GM12875 (cell line): ENCODE measurements around the gene MAPT.

Source experiments
- H3K4me3 ChIP-seq: one replicate; pipeline ENCODE4 v1.5.1; 2011; ENCODE audit warnings: low read depth, low read length, control low read depth
- CTCF ChIP-seq: IDR thresholded peaks from 2 replicates; pipeline ENCODE4 v1.5.1; 2011; ENCODE audit warnings: low read depth, mild to moderate bottlenecking, control low read depth, inconsistent platforms, low read length, moderate library complexity, borderline replicate concordance; ENCODE audit not compliant: insufficient read depth

MAPT gene

GRCh38 chr17:45996282-45996937 lies 102.1 kb downstream of the MAPT start:
- H3K4me3 ChIP-seq = no peak overlapping the region
- no peak for TF ChIP-seq CTCF

DNA sequence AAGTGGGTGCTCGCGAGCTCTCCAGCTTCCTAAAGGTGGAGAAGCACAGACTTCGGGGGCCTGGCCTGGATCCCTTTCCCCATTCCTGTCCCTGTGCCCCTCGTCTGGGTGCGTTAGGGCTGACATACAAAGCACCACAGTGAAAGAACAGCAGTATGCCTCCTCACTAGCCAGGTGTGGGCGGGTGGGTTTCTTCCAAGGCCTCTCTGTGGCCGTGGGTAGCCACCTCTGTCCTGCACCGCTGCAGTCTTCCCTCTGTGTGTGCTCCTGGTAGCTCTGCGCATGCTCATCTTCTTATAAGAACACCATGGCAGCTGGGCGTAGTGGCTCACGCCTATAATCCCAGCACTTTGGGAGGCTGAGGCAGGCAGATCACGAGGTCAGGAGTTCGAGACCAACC lies 102.8 kb downstream of the MAPT start:
- TF ChIP-seq CTCF = no peak
- no peak overlapping the region for H3K4me3 ChIP-seq

DNA sequence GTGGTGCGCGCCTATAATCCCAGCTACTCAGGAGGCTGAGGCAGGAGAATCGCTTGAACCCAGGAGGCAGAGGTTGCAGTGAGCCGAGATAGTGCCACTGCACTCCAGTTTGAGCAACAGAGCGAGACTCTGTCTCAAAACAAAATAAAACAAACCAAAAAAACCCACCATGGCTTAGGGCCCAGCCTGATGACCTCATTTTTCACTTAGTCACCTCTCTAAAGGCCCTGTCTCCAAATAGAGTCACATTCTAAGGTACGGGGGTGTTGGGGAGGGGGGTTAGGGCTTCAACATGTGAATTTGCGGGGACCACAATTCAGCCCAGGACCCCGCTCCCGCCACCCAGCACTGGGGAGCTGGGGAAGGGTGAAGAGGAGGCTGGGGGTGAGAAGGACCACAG lies 103.3 kb downstream of the MAPT start:
- no peak for TF ChIP-seq CTCF
- no peak overlapping the region for H3K4me3 ChIP-seq

DNA sequence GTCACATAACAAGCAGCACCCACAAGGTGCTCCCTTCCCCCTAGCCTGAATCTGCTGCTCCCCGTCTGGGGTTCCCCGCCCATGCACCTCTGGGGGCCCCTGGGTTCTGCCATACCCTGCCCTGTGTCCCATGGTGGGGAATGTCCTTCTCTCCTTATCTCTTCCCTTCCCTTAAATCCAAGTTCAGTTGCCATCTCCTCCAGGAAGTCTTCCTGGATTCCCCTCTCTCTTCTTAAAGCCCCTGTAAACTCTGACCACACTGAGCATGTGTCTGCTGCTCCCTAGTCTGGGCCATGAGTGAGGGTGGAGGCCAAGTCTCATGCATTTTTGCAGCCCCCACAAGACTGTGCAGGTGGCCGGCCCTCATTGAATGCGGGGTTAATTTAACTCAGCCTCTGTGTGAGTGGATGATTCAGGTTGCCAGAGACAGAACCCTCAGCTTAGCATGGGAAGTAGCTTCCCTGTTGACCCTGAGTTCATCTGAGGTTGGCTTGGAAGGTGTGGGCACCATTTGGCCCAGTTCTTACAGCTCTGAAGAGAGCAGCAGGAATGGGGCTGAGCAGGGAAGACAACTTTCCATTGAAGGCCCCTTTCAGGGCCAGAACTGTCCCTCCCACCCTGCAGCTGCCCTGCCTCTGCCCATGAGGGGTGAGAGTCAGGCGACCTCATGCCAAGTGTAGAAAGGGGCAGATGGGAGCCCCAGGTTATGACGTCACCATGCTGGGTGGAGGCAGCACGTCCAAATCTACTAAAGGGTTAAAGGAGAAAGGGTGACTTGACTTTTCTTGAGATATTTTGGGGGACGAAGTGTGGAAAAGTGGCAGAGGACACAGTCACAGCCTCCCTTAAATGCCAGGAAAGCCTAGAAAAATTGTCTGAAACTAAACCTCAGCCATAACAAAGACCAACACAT lies 104.9 kb downstream of the MAPT start, which contains the start of gene STH:
TSS of gene STH (plus strand) at position 264 of the 913 bp plus-strand sequence. CDS start at position 294, 30 bp downstream.
- no peak within 1 kb of the TSS for H3K4me3 ChIP-seq
- no peak for TF ChIP-seq CTCF

DNA sequence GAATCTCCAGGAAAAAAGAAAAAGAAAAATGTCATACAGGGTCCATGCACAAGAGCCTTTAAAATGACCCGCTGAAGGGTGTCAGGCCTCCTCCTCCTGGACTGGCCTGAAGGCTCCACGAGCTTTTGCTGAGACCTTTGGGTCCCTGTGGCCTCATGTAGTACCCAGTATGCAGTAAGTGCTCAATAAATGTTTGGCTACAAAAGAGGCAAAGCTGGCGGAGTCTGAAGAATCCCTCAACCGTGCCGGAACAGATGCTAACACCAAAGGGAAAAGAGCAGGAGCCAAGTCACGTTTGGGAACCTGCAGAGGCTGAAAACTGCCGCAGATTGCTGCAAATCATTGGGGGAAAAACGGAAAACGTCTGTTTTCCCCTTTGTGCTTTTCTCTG lies 105.5 kb downstream of the MAPT start:
- TF ChIP-seq CTCF = no peak
- no peak overlapping the region for H3K4me3 ChIP-seq

GRCh38 chr17:46000292-46000691 lies 105.9 kb downstream of the MAPT start:
- no peak overlapping the region for H3K4me3 ChIP-seq
- no peak for TF ChIP-seq CTCF
